NT2/D1 (cell line): Measurements from ENCODE around the gene TBL3.

Experiments
- SUZ12 ChIP-seq: IDR thresholded peaks from 2 replicates; pipeline ENCODE4 v1.6.1; 2011; ENCODE audit not compliant: insufficient read length, insufficient read depth; ENCODE audit errors: extremely low read depth
- YY1 ChIP-seq: IDR thresholded peaks from 2 replicates; pipeline ENCODE4 v1.6.1; 2011; ENCODE audit not compliant: insufficient read length, insufficient read depth
- ZNF274 ChIP-seq: IDR thresholded peaks from 2 replicates; pipeline ENCODE4 v1.6.1; 2011; ENCODE audit warnings: mild to moderate bottlenecking, low read depth, low read length

GRCh38 chr16:2015947-2016208 lies 44.0 kb downstream of the TBL3 start:
- TF ChIP-seq ZNF274: no peak
- TF ChIP-seq YY1: no peak
- TF ChIP-seq SUZ12: no peak
